HUES6 (cell line): ENCODE measurements around the gene B2M.
"Not testable (repeated sequence)": the region's sequence is repeated elsewhere in the genome, so short reads cannot be mapped to it uniquely, and the experiment has no call there.

Experiments
- H3K27ac ChIP-seq: 2 replicates; pipeline ENCODE4 v1.7.0; 2013; ENCODE audit warnings: low read depth, mild to moderate bottlenecking, low read length, inconsistent platforms
- H3K27me3 ChIP-seq: 2 replicates; pipeline ENCODE4 v1.6.1; 2013; ENCODE audit warnings: low read length; ENCODE audit not compliant: control insufficient read depth, insufficient read depth
- H3K36me3 ChIP-seq: 2 replicates; pipeline ENCODE4 v1.6.1; 2013; ENCODE audit warnings: low read length; ENCODE audit not compliant: control insufficient read depth, insufficient read depth
- H3K4me1 ChIP-seq: 2 replicates; pipeline ENCODE4 v1.6.1; 2013; ENCODE audit warnings: low read length; ENCODE audit not compliant: control insufficient read depth, insufficient read depth
- H3K4me3 ChIP-seq: 2 replicates; pipeline ENCODE4 v1.5.1; 2013; ENCODE audit warnings: low read depth, low read length
- H3K9ac ChIP-seq: one replicate; pipeline ENCODE4 v1.6.1; 2013; ENCODE audit warnings: mild to moderate bottlenecking, low read length
- H3K9me3 ChIP-seq: 2 replicates; pipeline ENCODE4 v1.6.1; 2013; ENCODE audit warnings: low read depth, low read length; ENCODE audit not compliant: control insufficient read depth, insufficient read depth

B2M gene

DNA sequence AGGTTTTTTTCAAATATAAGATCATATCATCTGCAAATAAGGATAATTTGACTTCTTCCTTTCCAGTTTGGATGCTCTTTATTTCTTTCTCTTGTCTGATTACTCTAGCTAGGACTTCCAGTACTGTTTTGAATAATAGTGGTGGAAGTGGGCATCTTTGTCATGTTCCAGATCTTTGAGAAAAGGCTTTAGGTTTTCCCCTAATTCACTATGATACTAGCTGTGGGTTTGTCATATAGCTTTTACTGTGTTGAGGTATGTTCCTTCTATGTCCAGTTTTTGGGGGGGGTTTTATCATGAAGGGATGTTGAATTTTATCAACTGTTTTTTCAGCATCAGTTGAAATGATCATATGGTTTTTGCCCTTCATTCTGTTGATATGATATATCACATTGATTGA, 10.6 kb upstream of the B2M start:
- H3K9ac ChIP-seq, H3K9me3 ChIP-seq, H3K27me3 ChIP-seq, H3K27ac ChIP-seq, H3K4me1 ChIP-seq, H3K36me3 ChIP-seq, H3K4me3 ChIP-seq: not testable (repeated sequence)

DNA sequence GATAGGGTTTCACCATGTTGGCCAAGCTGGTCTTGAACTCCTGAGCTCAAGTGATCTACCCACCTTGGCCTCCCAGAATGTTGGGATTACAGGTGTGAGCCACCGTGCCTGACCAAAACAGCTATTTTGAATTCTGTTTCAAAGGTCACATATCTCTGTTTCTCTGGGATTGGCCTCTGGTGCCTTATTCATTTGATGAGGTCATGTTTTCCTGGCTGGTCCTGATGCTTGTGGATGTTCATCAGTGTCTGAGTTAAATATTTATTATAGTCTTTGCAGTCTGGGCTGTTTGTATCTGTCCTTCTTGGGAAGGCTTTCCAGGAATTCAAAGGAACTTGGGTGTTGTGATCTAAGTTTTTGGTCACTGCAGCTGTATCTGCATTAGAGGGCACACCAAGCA, 5.3 kb upstream of the B2M start:
- H3K36me3 ChIP-seq: no peaks in the 10 kb centered on the region
- H3K27ac ChIP-seq: no peak overlapping the region
- H3K27me3 ChIP-seq: no peaks in the 10 kb centered on the region
- H3K9me3 ChIP-seq: peaks cover 5% of the 10 kb centered on the region; the same call in 1 of the 2 replicates
- H3K4me1 ChIP-seq: no peaks in the 10 kb centered on the region
- no peak overlapping the region for H3K9ac ChIP-seq
- H3K4me3 ChIP-seq: no peak overlapping the region

DNA sequence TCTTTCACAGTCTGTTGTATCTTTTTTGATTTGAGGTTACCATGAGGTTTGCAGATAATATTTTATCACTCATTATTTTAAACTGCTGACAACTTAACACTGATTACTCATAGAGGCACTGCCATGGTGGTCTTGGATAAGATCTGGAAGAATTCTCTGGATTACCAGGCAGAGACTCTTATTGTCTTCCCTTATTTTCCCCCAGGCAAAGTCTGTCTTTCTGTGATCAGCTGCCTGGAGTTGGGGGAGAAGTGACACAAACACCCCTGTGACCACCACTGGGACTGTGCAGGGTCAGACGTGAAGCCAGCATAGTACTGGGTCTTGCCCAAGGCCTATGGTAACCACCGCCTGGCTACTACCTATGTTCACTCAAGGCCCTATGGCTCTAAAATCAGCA, 4.9 kb upstream of the B2M start:
- Histone ChIP-seq H3K9ac (no peak overlapping the region), H3K9me3 (peaks cover 5% of the 10 kb centered on the region; the same call in 1 of the 2 replicates), H3K27ac (no peak overlapping the region), H3K4me3 (no peak overlapping the region), H3K4me1 (no peaks in the 10 kb centered on the region), H3K27me3 (no peaks in the 10 kb centered on the region), H3K36me3 (no peaks in the 10 kb centered on the region)

GRCh38 chr15:44706946-44707636, 4.2 kb upstream of the B2M start:
- Histone ChIP-seq H3K27me3 (peaks cover 4% of the 10 kb centered on the region), H3K9me3 (peaks cover under 1% of the 10 kb centered on the region; the same call in 1 of the 2 replicates), H3K4me1 (no peaks in the 10 kb centered on the region), H3K4me3 (no peak overlapping the region), H3K36me3 (no peaks in the 10 kb centered on the region), H3K27ac (no peak overlapping the region), H3K9ac (no peak overlapping the region)

DNA sequence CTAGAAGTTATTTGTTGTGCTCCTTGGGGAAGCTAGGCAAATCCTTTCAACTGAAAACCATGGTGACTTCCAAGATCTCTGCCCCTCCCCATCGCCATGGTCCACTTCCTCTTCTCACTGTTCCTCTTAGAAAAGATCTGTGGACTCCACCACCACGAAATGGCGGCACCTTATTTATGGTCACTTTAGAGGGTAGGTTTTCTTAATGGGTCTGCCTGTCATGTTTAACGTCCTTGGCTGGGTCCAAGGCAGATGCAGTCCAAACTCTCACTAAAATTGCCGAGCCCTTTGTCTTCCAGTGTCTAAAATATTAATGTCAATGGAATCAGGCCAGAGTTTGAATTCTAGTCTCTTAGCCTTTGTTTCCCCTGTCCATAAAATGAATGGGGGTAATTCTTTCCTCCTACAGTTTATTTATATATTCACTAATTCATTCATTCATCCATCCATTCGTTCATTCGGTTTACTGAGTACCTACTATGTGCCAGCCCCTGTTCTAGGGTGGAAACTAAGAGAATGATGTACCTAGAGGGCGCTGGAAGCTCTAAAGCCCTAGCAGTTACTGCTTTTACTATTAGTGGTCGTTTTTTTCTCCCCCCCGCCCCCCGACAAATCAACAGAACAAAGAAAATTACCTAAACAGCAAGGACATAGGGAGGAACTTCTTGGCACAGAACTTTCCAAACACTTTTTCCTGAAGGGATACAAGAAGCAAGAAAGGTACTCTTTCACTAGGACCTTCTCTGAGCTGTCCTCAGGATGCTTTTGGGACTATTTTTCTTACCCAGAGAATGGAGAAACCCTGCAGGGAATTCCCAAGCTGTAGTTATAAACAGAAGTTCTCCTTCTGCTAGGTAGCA, 851 bp upstream of the B2M start:
- H3K36me3 ChIP-seq: peaks cover 5% of the 10 kb centered on the region; the same call in 1 of the 2 replicates
- no peaks in the 10 kb centered on the region for H3K9me3 ChIP-seq
- peak overlapping the region; percentile 88 for H3K4me3 ChIP-seq
- peak overlapping the region; percentile 11; the same call in 1 of the 2 replicates for H3K27ac ChIP-seq
- H3K27me3 ChIP-seq: peaks cover 10% of the 10 kb centered on the region
- H3K4me1 ChIP-seq: no peaks in the 10 kb centered on the region
- H3K9ac ChIP-seq: peak overlapping the region; percentile 78

DNA sequence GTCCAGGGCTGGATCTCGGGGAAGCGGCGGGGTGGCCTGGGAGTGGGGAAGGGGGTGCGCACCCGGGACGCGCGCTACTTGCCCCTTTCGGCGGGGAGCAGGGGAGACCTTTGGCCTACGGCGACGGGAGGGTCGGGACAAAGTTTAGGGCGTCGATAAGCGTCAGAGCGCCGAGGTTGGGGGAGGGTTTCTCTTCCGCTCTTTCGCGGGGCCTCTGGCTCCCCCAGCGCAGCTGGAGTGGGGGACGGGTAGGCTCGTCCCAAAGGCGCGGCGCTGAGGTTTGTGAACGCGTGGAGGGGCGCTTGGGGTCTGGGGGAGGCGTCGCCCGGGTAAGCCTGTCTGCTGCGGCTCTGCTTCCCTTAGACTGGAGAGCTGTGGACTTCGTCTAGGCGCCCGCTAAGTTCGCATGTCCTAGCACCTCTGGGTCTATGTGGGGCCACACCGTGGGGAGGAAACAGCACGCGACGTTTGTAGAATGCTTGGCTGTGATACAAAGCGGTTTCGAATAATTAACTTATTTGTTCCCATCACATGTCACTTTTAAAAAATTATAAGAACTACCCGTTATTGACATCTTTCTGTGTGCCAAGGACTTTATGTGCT, 527 bp downstream of the B2M start:
- peak overlapping the region; percentile 88 for H3K4me3 ChIP-seq
- peak overlapping the region; percentile 78 for H3K9ac ChIP-seq
- peaks cover 18% of the 10 kb centered on the region for H3K36me3 ChIP-seq
- no peaks in the 10 kb centered on the region for H3K9me3 ChIP-seq
- H3K27me3 ChIP-seq: peaks cover 10% of the 10 kb centered on the region
- no peaks in the 10 kb centered on the region for H3K4me1 ChIP-seq
- H3K27ac ChIP-seq: peak overlapping the region; percentile 7; the same call in 1 of the 2 replicates

DNA sequence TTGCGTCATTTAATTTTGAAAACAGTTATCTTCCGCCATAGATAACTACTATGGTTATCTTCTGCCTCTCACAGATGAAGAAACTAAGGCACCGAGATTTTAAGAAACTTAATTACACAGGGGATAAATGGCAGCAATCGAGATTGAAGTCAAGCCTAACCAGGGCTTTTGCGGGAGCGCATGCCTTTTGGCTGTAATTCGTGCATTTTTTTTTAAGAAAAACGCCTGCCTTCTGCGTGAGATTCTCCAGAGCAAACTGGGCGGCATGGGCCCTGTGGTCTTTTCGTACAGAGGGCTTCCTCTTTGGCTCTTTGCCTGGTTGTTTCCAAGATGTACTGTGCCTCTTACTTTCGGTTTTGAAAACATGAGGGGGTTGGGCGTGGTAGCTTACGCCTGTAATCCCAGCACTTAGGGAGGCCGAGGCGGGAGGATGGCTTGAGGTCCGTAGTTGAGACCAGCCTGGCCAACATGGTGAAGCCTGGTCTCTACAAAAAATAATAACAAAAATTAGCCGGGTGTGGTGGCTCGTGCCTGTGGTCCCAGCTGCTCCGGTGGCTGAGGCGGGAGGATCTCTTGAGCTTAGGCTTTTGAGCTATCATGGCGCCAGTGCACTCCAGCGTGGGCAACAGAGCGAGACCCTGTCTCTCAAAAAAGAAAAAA, 1.2 kb downstream of the B2M start:
- H3K27ac ChIP-seq: no peak overlapping the region
- peaks cover 25% of the 10 kb centered on the region for H3K36me3 ChIP-seq
- peaks cover 10% of the 10 kb centered on the region for H3K27me3 ChIP-seq
- no peaks in the 10 kb centered on the region for H3K4me1 ChIP-seq
- no peaks in the 10 kb centered on the region for H3K9me3 ChIP-seq
- peak overlapping the region; percentile 78 for H3K9ac ChIP-seq
- H3K4me3 ChIP-seq: peak overlapping the region; percentile 88

GRCh38 chr15:44713006-44713966, 2.0 kb downstream of the B2M start:
- H3K27ac ChIP-seq: no peak overlapping the region
- H3K36me3 ChIP-seq: peaks cover 27% of the 10 kb centered on the region
- H3K9me3 ChIP-seq: no peaks in the 10 kb centered on the region
- peaks cover 10% of the 10 kb centered on the region for H3K27me3 ChIP-seq
- peak overlapping the region; percentile 88; the same call in 1 of the 2 replicates for H3K4me3 ChIP-seq
- no peaks in the 10 kb centered on the region for H3K4me1 ChIP-seq
- no peak overlapping the region for H3K9ac ChIP-seq

- Histone ChIP-seq H3K4me3 (no peak overlapping the region), H3K27ac (no peak overlapping the region), H3K4me1 (no peaks in the 10 kb centered on the region), H3K36me3 (peaks cover 27% of the 10 kb centered on the region), H3K9me3 (no peaks in the 10 kb centered on the region), H3K9ac (no peak overlapping the region), H3K27me3 (peaks cover 10% of the 10 kb centered on the region)
Observed at GRCh38 chr15:44715142-44715796, 4.0 kb downstream of the B2M start.
